SK-N-SH (cell line): ENCODE results near the gene C1GALT1. TPM values are rescaled to one million over a fixed set of nuclear protein-coding genes. Genes with fewer than 3 reads are reported as not detected.

ENCODE experiments used
- CTCF ChIA-PET: fragments of 300-600, 350-600 bp; formaldehyde crosslinking; extraction: SDS; loops from one replicate; lab custom pipeline; 2021; lab: Yijun Ruan, JAX
- POLR2A ChIA-PET: fragments of 350-600 bp; sonication (Branson Sonifier 250); formaldehyde crosslinking; extraction: SDS; loops from one replicate; lab custom pipeline; 2020; ENCODE audit warnings: antibody characterized with exemption, inconsistent platforms; lab: Yijun Ruan, JAX
- DNase-seq: peaks from one replicate; pipeline ENCODE4 v3.0.0; 2012
- H2AFZ ChIP-seq: fragments of 200-600 bp; sonication (generic); 2 replicates; pipeline ENCODE4 v1.8.1; 2016; ENCODE audit warnings: antibody characterized with exemption, mild to moderate bottlenecking, low read depth
- H3F3A ChIP-seq: fragments of 200-600 bp; sonication (generic); replicated peaks from 2 replicates; pipeline ENCODE3; 2016; ENCODE audit warnings: antibody characterized with exemption, mild to moderate bottlenecking; ENCODE audit not compliant: insufficient read depth
- H3K27ac ChIP-seq, 2 experiments: fragments of 200-500 bp in 1 of 2; fragments of 200-600 bp in 1 of 2; sonication (Bioruptor generic) in 1 of 2; sonication (generic), shearing (Covaris generic) in 1 of 2; 2 replicates each; pipeline versions ENCODE4 v1.5.1 to v1.6.1; 2014 to 2016; ENCODE audit warnings: low read depth in 2 of 2, inconsistent platforms in 1 of 2, low read length in 1 of 2, mild to moderate bottlenecking in 1 of 2, mixed read lengths in 1 of 2
- H3K27me3 ChIP-seq: fragments of 200-600 bp; sonication (generic), shearing (Covaris generic); 2 replicates; pipeline ENCODE4 v1.6.1; 2016; ENCODE audit warnings: mixed run types; ENCODE audit not compliant: insufficient read depth
- H3K36me3 ChIP-seq, 2 experiments: fragments of 200-500 bp in 1 of 2; fragments of 200-600 bp in 1 of 2; sonication (Bioruptor generic) in 1 of 2; sonication (generic) in 1 of 2; replicated peaks in 1 of 2; 2 replicates each; pipeline versions ENCODE3 to v1.5.1; 2014 to 2016; ENCODE audit warnings: low read length in 1 of 2, mild to moderate bottlenecking in 1 of 2; ENCODE audit not compliant: insufficient read depth in 2 of 2, control insufficient read depth in 1 of 2
- H3K4me1 ChIP-seq, 2 experiments: fragments of 200-500 bp in 1 of 2; fragments of 200-600 bp in 1 of 2; sonication (Bioruptor generic) in 1 of 2; sonication (generic), shearing (Covaris generic) in 1 of 2; 2 replicates each; pipeline versions ENCODE4 v1.5.1 to v1.6.1; 2014 to 2016; ENCODE audit warnings: low read depth in 1 of 2, low read length in 1 of 2, mixed run types in 1 of 2; ENCODE audit not compliant: insufficient read depth in 2 of 2, control insufficient read depth in 1 of 2
- H3K4me2 ChIP-seq: fragments of 200-600 bp; sonication (generic), shearing (Covaris generic); 2 replicates; pipeline ENCODE4 v1.6.1; 2017; ENCODE audit warnings: mixed run types
- H3K4me3 ChIP-seq, 2 experiments: fragments of 200-500 bp in 1 of 2; fragments of 200-600 bp in 1 of 2; sonication (Bioruptor generic) in 1 of 2; sonication (generic), shearing (Covaris generic) in 1 of 2; 2 replicates each; pipeline versions ENCODE4 v1.5.1 to v1.8.1; 2014 to 2016; ENCODE audit warnings: low read depth in 2 of 2, inconsistent platforms in 1 of 2, low read length in 1 of 2, mild to moderate bottlenecking in 1 of 2, mixed read lengths in 1 of 2, moderate library complexity in 1 of 2
- H3K79me2 ChIP-seq: fragments of 200-600 bp; sonication (generic); 2 replicates; pipeline ENCODE4 v1.8.1; 2017; ENCODE audit warnings: mild to moderate bottlenecking; ENCODE audit not compliant: insufficient read depth
- H3K9ac ChIP-seq: fragments of 200-600 bp; sonication (generic); 2 replicates; pipeline ENCODE4 v1.6.1; 2017; ENCODE audit warnings: mixed run types
- H3K9me2 ChIP-seq: fragments of 200-600 bp; sonication (generic); 2 replicates; pipeline ENCODE4 v1.6.1; 2017; ENCODE audit warnings: mixed run types
- H3K9me3 ChIP-seq: fragments of 200-600 bp; sonication (generic); 2 replicates; pipeline ENCODE4 v1.6.1; 2017; ENCODE audit warnings: mixed run types, mild to moderate bottlenecking, moderate library complexity
- H4K20me1 ChIP-seq: fragments of 200-600 bp; sonication (generic); 2 replicates; pipeline ENCODE4 v1.6.1; 2017; ENCODE audit warnings: mild to moderate bottlenecking, mixed run types; ENCODE audit not compliant: insufficient read depth
- EP300 ChIP-seq, 2 experiments: IDR thresholded peaks; 2 replicates each; pipeline versions ENCODE4 v1.4.0 to v1.6.1; 2012; ENCODE audit warnings: borderline replicate concordance in 1 of 2, low read depth in 1 of 2, low read length in 1 of 2
- FOSL2 ChIP-seq: IDR thresholded peaks from 2 replicates; pipeline ENCODE4 v1.4.0; 2012; ENCODE audit warnings: low read depth, mild to moderate bottlenecking, moderate library complexity, borderline replicate concordance
- FOXJ3 ChIP-seq: sonication (generic); formaldehyde crosslinking; IDR thresholded peaks from 2 replicates; pipeline ENCODE4 v1.5.1; 2020; ENCODE audit warnings: mild to moderate bottlenecking, missing genetic modification reagents
- GABPA ChIP-seq: IDR thresholded peaks from 2 replicates; pipeline ENCODE4 v1.4.0; 2012; ENCODE audit warnings: low read depth, mild to moderate bottlenecking
- GATA2 ChIP-seq: sonication (generic); formaldehyde crosslinking; IDR thresholded peaks from 2 replicates; pipeline ENCODE4 v1.5.0; 2020; ENCODE audit warnings: mild to moderate bottlenecking, missing genetic modification reagents
- JUND ChIP-seq: IDR thresholded peaks from 2 replicates; pipeline ENCODE4 v1.4.0; 2012
- NFIC ChIP-seq: IDR thresholded peaks from 2 replicates; pipeline ENCODE4 v1.4.0; 2012; ENCODE audit warnings: borderline replicate concordance
- REST ChIP-seq: IDR thresholded peaks from 2 replicates; pipeline ENCODE4 v1.6.1; 2012; ENCODE audit warnings: mild to moderate bottlenecking, low read depth, low read length, moderate library complexity
- RXRA ChIP-seq: IDR thresholded peaks from 2 replicates; pipeline ENCODE4 v1.4.0; 2012; ENCODE audit warnings: low read depth, mild to moderate bottlenecking, borderline replicate concordance
- TCF12 ChIP-seq: IDR thresholded peaks from 2 replicates; pipeline ENCODE4 v1.4.0; 2012
- TEAD4 ChIP-seq: IDR thresholded peaks from 2 replicates; pipeline ENCODE4 v1.4.0; 2012; ENCODE audit warnings: mild to moderate bottlenecking, borderline replicate concordance; ENCODE audit not compliant: insufficient read depth
- YY1 ChIP-seq: IDR thresholded peaks from 2 replicates; pipeline ENCODE4 v1.4.0; 2012; ENCODE audit warnings: low read depth, mild to moderate bottlenecking
- ZBTB33 ChIP-seq: IDR thresholded peaks from 2 replicates; pipeline ENCODE4 v1.4.0; 2012; ENCODE audit warnings: low read depth, borderline replicate concordance
- WGBS: methylation state at CpG from one replicate; pipeline ENCODE4 v1.1.6; 2017; ENCODE audit warnings: low lambda C conversion rate; 5-methylcytosine and 5-hydroxymethylcytosine counted together
- polyA plus RNA-seq, 3 experiments: library from polyadenylated mRNA; depleted of rRNA; stranded (reverse); fragments of >200 nt; gene quantifications; 2 replicates each; pipeline ENCODE4 v1.2.3, GENCODE V29; 2012
- TF ChIP-seq, protein P1 (sequence below): fragments of 150-350 bp; IDR thresholded peaks from 2 replicates; pipeline ENCODE4 v1.6.1; 2017; ENCODE audit warnings: antibody characterized with exemption, low read length, low read depth, borderline replicate concordance
- TF ChIP-seq, protein P2 (sequence below): fragments of 150-350 bp; IDR thresholded peaks from 2 replicates; pipeline ENCODE4 v1.6.1; 2016; ENCODE audit warnings: mild to moderate bottlenecking, low read depth, low read length

The C1GALT1 gene
- polyA plus RNA-seq, 1 of the 3 experiments (the other 2 are of a cell fraction) = 15.2 TPM

- TF ChIP-seq, protein P1, sequence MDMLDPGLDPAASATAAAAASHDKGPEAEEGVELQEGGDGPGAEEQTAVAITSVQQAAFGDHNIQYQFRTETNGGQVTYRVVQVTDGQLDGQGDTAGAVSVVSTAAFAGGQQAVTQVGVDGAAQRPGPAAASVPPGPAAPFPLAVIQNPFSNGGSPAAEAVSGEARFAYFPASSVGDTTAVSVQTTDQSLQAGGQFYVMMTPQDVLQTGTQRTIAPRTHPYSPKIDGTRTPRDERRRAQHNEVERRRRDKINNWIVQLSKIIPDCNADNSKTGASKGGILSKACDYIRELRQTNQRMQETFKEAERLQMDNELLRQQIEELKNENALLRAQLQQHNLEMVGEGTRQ = peak; percentile 45; the same call in 1 of the 2 replicates
- TF ChIP-seq JUND (peak; percentile 41), GABPA (no peak), ZBTB33 (no peak), GATA2 (no peak)
- TF ChIP-seq, protein P2, sequence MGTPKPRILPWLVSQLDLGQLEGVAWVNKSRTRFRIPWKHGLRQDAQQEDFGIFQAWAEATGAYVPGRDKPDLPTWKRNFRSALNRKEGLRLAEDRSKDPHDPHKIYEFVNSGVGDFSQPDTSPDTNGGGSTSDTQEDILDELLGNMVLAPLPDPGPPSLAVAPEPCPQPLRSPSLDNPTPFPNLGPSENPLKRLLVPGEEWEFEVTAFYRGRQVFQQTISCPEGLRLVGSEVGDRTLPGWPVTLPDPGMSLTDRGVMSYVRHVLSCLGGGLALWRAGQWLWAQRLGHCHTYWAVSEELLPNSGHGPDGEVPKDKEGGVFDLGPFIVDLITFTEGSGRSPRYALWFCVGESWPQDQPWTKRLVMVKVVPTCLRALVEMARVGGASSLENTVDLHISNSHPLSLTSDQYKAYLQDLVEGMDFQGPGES = no peak
These were observed 5.8 kb upstream of the C1GALT1 start (continued) for GRCh38 chr7:7176406-7177043.

DNA sequence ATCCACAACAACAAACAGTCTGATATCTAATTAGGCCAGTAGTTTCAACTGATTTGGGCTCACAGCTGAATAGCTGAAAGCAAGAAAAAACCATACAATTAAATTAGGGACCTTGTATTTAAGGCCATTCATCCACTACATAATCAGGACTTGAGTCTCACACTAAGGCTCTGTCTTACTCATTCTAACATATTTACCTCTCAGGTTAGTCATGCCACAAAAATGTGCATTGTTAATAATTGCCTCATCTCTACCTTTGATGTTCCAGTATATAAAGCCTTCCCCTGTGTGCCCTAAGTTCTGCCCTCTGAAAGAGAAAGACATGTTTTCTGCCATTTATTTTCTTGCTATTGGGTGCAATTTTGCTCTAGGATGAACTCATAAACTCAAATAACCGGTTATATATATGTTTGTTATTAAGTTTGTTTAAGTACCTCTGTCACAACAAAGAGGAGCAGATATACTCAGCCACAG, 5.3 kb upstream of the C1GALT1 start:
- DNase-seq = no peak
- Histone ChIP-seq H3K36me3 (no peaks in the 10 kb centered on the region), H4K20me1 (no peaks in the 10 kb centered on the region), H3K9me3 (0 out of 2 replicates have a peak, but pooled peaks cover 4% of the 10 kb centered on the region), H3F3A (peaks cover 26% of the 10 kb centered on the region), H3K9me2 (no peaks in the 10 kb centered on the region), H3K4me1 (peaks cover 14 to 20% of the 10 kb centered on the region in 2 experiments), H3K9ac (peak overlapping the region; percentile 38; the same call in 1 of the 2 replicates), H2AFZ (peak overlapping the region; percentile 69), H3K4me3 (no peak overlapping the region), H3K27ac (peak overlapping the region; percentile 53 to 83), H3K79me2 (no peaks in the 10 kb centered on the region), H3K4me2 (peak overlapping the region; percentile 50), H3K27me3 (no peaks in the 10 kb centered on the region)
- WGBS = 72% methylated on average over 1 of the region's 1 CpG
- TF ChIP-seq RXRA = 0 out of 2 replicates have a peak, but pooled peaks have one; percentile 27
- TF ChIP-seq TEAD4 = peak; percentile 57; the same call in 1 of the 2 replicates
- TF ChIP-seq TCF12 = 0 out of 2 replicates have a peak, but pooled peaks have one; percentile 28
- TF ChIP-seq REST = no peak
- TF ChIP-seq FOXJ3 (CRISPR knock-in tag) = no peak
- TF ChIP-seq EP300 (IDR thresholded peaks at IDR 0.05; ENCODE audit: borderline replicate concordance in 1 of 2, low read depth in 1 of 2, low read length in 1 of 2) = peak in 1 of 2 experiments; percentile 50; a peak in 1 of 4 replicates
- TF ChIP-seq YY1 = no peak
- peak; percentile 86 for TF ChIP-seq FOSL2
- TF ChIP-seq JUND = peak; percentile 83
- TF ChIP-seq NFIC = no peak
- POLR2A ChIA-PET = no interaction called here
- CTCF ChIA-PET = interaction anchor here (1.4 kb wide), 1 partner anchor 73 kb away, joined by 8 read pairs; no protein-coding TSS in a partner anchor
